Measurements from ENCODE around the gene APCDD1L. TPM values are rescaled to one million over a fixed set of nuclear protein-coding genes. Genes with fewer than 3 reads are reported as not detected.

Gene APCDD1L
- total RNA-seq, result 0.13 TPM in 1 of 2 replicates, not detected in the other

DNA sequence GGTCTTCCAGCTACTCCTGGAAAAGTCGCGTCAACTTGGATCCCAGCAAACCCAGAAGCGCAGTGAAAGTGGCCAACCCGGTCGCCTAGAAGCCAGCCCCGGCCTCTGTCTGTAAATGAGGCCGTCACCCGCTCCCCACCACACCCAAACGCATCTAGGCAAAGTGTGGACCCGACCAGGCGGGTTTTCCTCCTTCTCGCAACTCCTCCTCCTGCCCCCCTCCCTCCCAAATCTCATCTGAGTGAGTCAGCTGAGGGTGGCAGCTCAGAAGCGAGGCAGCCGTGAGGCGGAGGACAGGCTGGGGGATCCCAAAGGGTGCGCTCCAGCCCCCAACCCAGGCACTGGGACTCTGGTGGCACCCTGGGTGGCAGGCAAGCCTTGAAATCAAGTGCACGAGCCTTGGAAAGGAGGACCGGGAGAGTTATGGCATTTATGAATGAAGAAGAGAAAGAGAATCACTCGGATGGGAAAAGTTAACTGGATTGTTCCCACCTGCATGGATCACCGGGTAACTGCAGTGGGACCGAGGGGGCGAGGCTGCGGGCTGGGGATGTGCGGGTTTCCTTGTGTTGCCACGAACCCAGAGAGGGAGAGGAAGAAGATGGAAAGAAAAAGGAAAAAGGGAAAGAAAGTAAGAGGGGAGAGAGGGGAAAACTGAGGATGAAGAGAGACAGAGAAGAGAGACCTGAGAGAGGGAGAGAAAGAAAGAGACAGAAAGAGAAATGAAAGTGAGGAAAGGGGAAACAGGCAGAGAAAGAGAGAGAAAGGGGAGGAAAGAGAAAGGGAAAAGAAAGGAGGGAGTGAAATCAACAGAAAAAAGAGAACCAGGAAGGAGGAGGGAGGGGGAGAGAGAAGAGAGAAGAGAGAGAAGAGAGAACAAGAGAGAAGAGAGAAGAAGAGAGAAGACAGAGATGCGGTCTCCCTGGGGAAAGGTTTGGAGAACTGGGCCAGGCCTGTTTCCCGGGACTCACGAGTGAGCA lies at the start of gene APCDD1L:
Gene APCDD1L (minus strand): TSS at position 167 of the 980 bp plus-strand sequence. CDS start 692 bp downstream, outside the sequence.

Other genes with a start within 250 kb of the APCDD1L start
- gene RAB22A, start 205.7 kb downstream of the APCDD1L start, total RNA-seq, result 6.8 and 13.0 TPM in 2 replicates
- 8.6 and 44.4 TPM in 2 replicates for gene VAPB, start 126.2 kb downstream of the APCDD1L start, total RNA-seq
- 20.2 and 70.5 TPM in 2 replicates for gene STX16, start 135.9 kb upstream of the APCDD1L start, total RNA-seq
- 20.8 and 22.3 TPM in 2 replicates for gene NPEPL1, start 177.4 kb upstream of the APCDD1L start, total RNA-seq

Data from bladder microvascular endothelial cell (primary cell).